Astrocyte of the cerebellum (primary cell): Measurements from ENCODE around the gene PARP12.

Experiments
- DNase-seq: peaks from one replicate; pipeline ENCODE4 v3.0.0-alpha.2; 2011; ENCODE audit warnings: low read depth
- H3K4me3 ChIP-seq: 2 replicates; pipeline ENCODE4 v1.5.1; 2011; ENCODE audit warnings: mild to moderate bottlenecking, low read depth, low read length, moderate library complexity
- in situ Hi-C: cut with HindIII; loops from 2 replicates; pipeline ENCODE4 v1.10.0; 2017; ENCODE audit warnings: low sequenced_read_pairs
- TF ChIP-seq, protein P1 (sequence below): IDR thresholded peaks from 2 replicates; pipeline ENCODE4 v1.5.1; 2012; ENCODE audit warnings: low read length, low read depth, moderate library complexity, mild to moderate bottlenecking; ENCODE audit errors: missing control alignments

PARP12 gene

DNA sequence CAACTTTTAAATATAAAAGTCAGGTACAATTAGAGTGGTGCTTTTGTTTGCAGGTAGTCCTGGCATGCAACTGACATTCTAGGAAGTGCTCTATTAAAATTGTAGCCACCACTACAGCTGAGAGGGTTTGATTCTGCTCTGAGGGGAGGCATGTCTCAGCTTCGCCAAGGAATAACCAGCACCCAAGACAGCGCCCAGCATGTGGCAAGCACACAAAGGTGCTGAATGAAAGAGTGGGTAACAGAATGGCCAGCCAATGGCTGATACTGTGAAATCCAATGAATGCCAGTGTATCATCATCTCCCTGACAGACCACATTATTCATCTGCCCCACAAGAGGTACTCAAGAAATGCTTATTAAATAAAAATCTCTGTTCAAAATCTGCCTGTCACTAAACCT lies 6.9 kb downstream of the PARP12 start:
- in situ Hi-C loops = no loop called here
- no peak for DNase-seq
- TF ChIP-seq, protein P1, sequence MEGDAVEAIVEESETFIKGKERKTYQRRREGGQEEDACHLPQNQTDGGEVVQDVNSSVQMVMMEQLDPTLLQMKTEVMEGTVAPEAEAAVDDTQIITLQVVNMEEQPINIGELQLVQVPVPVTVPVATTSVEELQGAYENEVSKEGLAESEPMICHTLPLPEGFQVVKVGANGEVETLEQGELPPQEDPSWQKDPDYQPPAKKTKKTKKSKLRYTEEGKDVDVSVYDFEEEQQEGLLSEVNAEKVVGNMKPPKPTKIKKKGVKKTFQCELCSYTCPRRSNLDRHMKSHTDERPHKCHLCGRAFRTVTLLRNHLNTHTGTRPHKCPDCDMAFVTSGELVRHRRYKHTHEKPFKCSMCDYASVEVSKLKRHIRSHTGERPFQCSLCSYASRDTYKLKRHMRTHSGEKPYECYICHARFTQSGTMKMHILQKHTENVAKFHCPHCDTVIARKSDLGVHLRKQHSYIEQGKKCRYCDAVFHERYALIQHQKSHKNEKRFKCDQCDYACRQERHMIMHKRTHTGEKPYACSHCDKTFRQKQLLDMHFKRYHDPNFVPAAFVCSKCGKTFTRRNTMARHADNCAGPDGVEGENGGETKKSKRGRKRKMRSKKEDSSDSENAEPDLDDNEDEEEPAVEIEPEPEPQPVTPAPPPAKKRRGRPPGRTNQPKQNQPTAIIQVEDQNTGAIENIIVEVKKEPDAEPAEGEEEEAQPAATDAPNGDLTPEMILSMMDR = no peak
- no peak overlapping the region for H3K4me3 ChIP-seq

GRCh38 chr7:140054751-140055150 lies 8.0 kb downstream of the PARP12 start:
- H3K4me3 ChIP-seq = no peak overlapping the region
- no peak for DNase-seq
- in situ Hi-C loops = no loop called here
- TF ChIP-seq, protein P1 = no peak

- no peak overlapping the region for H3K4me3 ChIP-seq
- no peak for DNase-seq
- in situ Hi-C loops = no loop called here
- TF ChIP-seq, protein P1 = no peak
These were observed 8.8 kb downstream of the PARP12 start for GRCh38 chr7:140053812-140054539.

DNA sequence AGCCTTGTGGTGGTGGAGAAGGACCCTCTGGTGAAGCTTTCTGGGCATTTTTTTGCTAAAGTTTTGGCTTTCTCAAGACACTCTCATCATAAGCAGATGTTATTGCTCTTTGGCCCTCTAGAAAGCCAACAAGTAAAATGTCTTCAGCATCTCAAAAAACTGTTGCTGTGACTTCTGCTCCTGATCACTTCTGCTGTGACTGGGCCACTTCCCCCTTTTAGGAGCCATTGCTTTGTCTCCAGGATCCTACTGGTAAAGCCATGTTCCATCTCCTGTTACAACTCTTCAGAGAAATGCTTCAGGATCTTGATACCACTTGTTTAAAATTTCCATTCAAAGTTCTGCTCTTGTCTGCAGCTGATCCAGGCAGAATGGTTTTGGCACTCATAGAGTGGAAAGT lies 10.9 kb downstream of the PARP12 start:
- no peak overlapping the region for H3K4me3 ChIP-seq
- in situ Hi-C loops = no loop called here
- TF ChIP-seq, protein P1 = no peak
- DNase-seq = no peak

DNA sequence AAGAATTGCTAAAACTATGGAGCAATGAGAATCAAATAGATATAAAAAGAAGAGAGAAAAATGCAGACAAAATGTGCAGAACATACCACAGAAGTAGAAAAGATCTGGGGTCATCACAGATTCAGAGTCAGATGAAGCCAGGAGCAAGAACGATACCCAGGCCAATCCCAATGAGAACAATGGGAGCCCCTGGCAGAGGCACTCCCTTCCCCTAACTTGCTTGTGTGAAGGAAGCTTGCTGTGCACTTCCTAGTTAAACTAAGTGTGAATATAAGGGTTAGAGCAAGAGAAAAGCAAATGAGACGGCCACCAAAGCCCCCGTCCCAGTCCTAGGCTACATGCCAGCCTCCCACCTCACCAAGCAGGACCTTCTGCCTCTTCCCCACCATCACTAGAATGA lies 12.7 kb downstream of the PARP12 start:
- no peak for DNase-seq
- no peak overlapping the region for H3K4me3 ChIP-seq
- TF ChIP-seq, protein P1 = no peak
- in situ Hi-C loops = no loop called here

DNA sequence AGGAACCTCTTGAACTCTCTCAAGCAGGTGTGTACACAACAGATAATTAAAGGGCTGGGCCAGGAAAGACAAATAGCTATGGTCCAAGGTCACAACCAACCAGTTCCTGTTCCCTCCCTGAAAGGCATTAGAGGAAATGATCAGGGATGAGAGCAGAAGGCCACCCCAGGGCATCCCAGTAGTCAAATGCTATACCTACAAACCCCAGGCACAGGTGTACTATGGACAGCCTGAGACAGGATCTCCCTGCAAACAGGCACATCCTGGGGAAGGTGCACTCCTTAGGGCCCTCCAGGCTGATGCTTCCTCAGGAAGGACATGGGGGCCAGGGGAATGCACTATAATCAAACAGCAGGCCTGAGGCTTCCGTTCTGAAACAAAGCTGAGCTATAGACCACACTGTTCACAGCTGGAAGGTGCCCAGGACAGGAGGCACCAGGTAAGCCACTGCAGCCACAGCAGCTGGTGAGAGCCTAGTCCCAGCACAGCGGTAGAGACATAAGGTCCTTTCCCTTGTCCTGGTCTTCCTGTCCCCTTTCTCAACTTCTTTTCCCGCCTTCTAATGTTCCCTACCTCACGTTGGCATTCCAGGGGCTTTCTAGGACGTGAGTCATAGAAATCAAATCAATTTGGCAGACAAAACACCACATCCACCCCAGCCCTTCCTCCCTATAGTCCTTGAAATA lies 13.3 kb downstream of the PARP12 start:
- TF ChIP-seq, protein P1 = no peak
- no peak for DNase-seq
- no peak overlapping the region for H3K4me3 ChIP-seq
- in situ Hi-C loops = no loop called here
